Left lung (tissue), 10 donors: ENCODE results near the gene ACKR1. TPM values are rescaled to one million over a fixed set of nuclear protein-coding genes. Genes with fewer than 3 reads are reported as not detected.

Source experiments
- ATAC-seq: fragments of 200-7000 bp; cut with Tn5 transposase; one replicate; pipeline ENCODE4 v1.9.1; 2020; ENCODE audit warnings: moderate library complexity
- DNase-seq, 4 donors: peaks; one replicate each; pipeline ENCODE4 v3.0.0-alpha.2; 2013 to 2020
- H3K27ac ChIP-seq, 2 donors: fragments of 200-600 bp; sonication (generic) in 1 of 2; one replicate each; pipeline versions ENCODE4 v1.5.0 to v1.8.0; 2020 to 2021
- H3K27me3 ChIP-seq, 2 donors: fragments of 200-600 bp; sonication (generic) in 1 of 2; one replicate each; pipeline versions ENCODE4 v1.5.0 to v1.8.0; 2020 to 2021
- H3K36me3 ChIP-seq, 2 donors: fragments of 200-600 bp; sonication (generic) in 1 of 2; one replicate each; pipeline versions ENCODE4 v1.5.0 to v1.8.0; 2020 to 2021
- H3K4me1 ChIP-seq, 2 donors: fragments of 200-600 bp; one replicate each; pipeline ENCODE4 v1.8.0; 2021
- H3K4me3 ChIP-seq, 2 donors: fragments of 200-600 bp; sonication (generic) in 1 of 2; one replicate each; pipeline versions ENCODE4 v1.5.0 to v1.8.0; 2020 to 2021; ENCODE audit warnings: mild to moderate bottlenecking in 1 of 2
- H3K9me3 ChIP-seq, 2 donors: fragments of 200-600 bp; sonication (generic) in 1 of 2; one replicate each; pipeline versions ENCODE4 v1.5.0 to v1.8.0; 2020 to 2021
- intact Hi-C, 2 donors: fragments of 100-400 bp; cut with DNase I; formaldehyde crosslinking; loops; one replicate each; pipeline versions ENCODE4 v1.11.2 to v1.14.2; 2022
- polyA plus RNA-seq, 6 donors: library from polyadenylated mRNA; unstranded; fragments of 120-200 nt; gene quantifications; one replicate each; pipeline ENCODE4 v1.2.1, GENCODE V29; 2013; ENCODE audit not compliant: insufficient read length in 6 of 6
- total RNA-seq, 2 donors: library from RNA; stranded (reverse); fragmentation: NEBNext Ultra II Directional; extraction: Animal tissue kit (Norgen Biotek cat#: 25700); gene quantifications; one replicate each; pipeline ENCODE4 v1.2.1, GENCODE V29; 2021
- TF ChIP-seq, protein P1 (sequence below), 2 donors: fragments of 200-600 bp; sonication (generic) in 1 of 2; IDR thresholded peaks; one replicate each; pipeline versions ENCODE4 v1.5.0 to v1.8.0; 2021; ENCODE audit warnings: antibody characterized with exemption in 2 of 2
- donor health status: DM: no; HTN: yes; CAD: no.
- donor health status: DM: no; HTN: no; CAD: no.

The ACKR1 gene
- total and polyA plus RNA-seq, 8 donors: 3.6 to 65.3 (median 4.8) TPM

DNA sequence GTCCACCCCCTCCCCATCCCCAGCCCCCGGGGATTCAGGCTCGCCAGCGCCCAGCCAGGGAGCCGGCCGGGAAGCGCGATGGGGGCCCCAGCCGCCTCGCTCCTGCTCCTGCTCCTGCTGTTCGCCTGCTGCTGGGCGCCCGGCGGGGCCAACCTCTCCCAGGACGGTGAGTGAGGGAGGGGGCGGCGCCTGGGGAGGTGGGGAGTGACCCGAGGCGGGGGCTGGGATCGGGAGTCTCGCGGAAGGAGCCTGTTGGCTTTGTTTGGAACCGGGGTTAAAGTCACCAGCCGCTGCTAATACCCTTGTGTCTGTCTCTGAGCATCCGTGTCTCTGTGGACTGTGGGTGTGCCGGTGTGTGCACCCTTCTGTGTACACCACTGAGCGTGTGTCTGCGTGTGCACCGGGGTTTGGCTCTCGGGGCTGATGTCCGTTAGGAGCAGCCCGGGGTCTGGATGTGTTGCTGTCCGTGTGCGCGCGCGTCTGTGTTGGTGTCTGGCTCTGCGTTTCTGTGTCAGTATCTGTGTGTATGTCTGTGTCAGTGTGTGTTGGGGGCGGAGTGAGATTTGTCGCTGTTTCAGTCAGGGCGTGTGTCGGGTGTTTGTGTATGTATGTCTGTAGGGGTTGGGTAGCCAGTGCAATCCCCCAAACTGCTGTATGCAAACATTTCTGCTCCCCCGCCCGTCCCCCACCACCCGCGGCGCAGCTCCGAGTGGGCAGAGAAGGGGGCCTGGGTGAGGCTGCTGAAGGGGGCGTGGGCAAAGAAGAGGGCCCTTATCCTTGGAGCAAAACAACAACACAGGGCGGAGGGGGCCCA is 32.8 kb upstream of the ACKR1 start:
- TF ChIP-seq, protein P1, sequence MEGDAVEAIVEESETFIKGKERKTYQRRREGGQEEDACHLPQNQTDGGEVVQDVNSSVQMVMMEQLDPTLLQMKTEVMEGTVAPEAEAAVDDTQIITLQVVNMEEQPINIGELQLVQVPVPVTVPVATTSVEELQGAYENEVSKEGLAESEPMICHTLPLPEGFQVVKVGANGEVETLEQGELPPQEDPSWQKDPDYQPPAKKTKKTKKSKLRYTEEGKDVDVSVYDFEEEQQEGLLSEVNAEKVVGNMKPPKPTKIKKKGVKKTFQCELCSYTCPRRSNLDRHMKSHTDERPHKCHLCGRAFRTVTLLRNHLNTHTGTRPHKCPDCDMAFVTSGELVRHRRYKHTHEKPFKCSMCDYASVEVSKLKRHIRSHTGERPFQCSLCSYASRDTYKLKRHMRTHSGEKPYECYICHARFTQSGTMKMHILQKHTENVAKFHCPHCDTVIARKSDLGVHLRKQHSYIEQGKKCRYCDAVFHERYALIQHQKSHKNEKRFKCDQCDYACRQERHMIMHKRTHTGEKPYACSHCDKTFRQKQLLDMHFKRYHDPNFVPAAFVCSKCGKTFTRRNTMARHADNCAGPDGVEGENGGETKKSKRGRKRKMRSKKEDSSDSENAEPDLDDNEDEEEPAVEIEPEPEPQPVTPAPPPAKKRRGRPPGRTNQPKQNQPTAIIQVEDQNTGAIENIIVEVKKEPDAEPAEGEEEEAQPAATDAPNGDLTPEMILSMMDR (IDR thresholded peaks at IDR 0.05): no peak
- Histone ChIP-seq H3K27ac (no peak overlapping the region), H3K4me3 (no peak overlapping the region), H3K27me3 (peaks cover 41 to 89% of the 10 kb centered on the region in 2 donors), H3K4me1 (peaks cover 0 to 12% of the 10 kb centered on the region in 2 donors), H3K36me3 (no peaks in the 10 kb centered on the region), H3K9me3 (no peaks in the 10 kb centered on the region)
- DNase-seq (peak in 1 of 4 donors; percentile 76), ATAC-seq (peak; percentile 25)
- intact Hi-C loops: no loop called here

DNA sequence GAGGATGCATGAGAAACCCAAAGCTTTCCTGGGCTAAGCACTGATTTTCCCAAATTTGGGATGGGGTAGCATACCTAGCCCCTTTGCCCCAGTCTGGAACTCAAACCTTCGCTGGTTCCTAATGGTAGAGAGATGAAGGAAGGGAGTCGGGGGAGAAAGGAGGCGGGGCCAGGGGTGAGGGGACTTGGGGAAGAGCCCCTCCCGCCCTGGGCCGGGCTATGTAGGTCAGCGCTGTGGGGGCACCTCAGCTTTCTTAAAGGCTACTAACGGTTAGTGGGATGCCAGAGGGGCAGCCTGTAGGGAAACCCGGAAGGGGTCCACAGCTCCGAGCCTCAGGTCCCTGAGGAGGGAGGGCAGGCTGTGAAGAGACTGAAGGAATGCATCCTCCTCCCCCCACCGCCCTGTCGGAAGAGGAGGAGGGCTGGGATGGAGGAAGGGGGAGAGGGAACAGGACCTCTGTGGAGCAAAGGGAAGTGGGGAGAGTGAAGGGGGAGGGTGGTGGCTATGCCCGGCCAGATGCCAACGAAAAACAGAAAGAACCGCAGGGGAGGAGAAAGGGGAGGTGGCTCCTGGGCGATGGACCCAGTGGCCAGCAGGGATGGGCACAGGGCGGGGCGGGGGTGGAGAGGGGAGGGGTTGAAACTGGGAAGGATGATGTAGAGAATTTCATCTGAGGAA is 31.9 kb upstream of the ACKR1 start:
- intact Hi-C loops: no loop called here
- ATAC-seq: no peak
- no peaks in the 10 kb centered on the region for H3K36me3 ChIP-seq
- peaks cover 0 to 12% of the 10 kb centered on the region in 2 donors for H3K4me1 ChIP-seq
- H3K27me3 ChIP-seq: peaks cover 41 to 82% of the 10 kb centered on the region in 2 donors
- H3K27ac ChIP-seq: no peak overlapping the region
- no peaks in the 10 kb centered on the region for H3K9me3 ChIP-seq
- TF ChIP-seq, protein P1 (IDR thresholded peaks at IDR 0.05): no peak
- H3K4me3 ChIP-seq: no peak overlapping the region
- no peak for DNase-seq

DNA sequence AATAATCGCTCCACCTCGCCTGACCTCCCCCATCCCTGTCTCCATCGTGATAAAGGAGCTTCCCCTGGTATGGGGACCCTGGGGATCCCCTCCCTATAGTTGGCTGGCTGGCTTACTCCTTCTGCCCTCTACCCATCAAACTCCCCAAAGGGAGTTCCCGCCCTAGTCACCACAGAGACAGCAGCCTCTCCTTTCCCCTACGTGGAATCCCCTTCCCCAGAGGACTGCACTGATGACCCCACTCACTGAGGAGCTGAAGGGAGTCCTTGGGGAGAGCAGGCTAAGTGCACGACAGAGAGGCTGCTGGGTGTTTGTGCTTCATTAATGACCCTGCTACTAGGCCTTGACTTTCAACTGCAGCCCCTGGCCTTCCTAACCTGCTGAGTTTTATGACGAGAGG is 31.4 kb upstream of the ACKR1 start:
- no peak overlapping the region for H3K27ac ChIP-seq
- H3K27me3 ChIP-seq: peaks cover 41 to 76% of the 10 kb centered on the region in 2 donors
- TF ChIP-seq, protein P1 (IDR thresholded peaks at IDR 0.05): no peak
- intact Hi-C loops: no loop called here
- DNase-seq (no peak), ATAC-seq (no peak)
- H3K36me3 ChIP-seq: no peaks in the 10 kb centered on the region
- peaks cover 0 to 12% of the 10 kb centered on the region in 2 donors for H3K4me1 ChIP-seq
- no peak overlapping the region for H3K4me3 ChIP-seq
- H3K9me3 ChIP-seq: no peaks in the 10 kb centered on the region

DNA sequence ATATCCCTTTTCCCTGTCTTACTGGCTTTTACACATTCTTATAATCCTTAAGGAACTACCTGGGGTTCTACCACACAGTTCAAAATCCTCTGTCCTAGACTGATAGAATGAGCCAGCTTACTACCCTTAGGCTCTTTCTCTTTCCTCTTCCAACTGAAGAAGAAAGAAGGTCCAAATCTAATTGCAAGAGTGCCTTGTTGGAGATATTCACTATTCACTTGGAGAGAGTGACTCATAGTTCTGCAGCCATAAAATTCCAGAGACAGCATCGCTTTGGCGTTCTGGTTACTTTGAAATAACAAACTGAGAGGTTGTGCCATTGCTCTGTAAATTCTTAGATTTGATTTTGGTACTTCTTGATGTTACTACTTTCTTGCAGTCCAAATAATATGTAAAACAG is 29.1 kb upstream of the ACKR1 start:
- Histone ChIP-seq H3K4me1 (peaks cover 0 to 12% of the 10 kb centered on the region in 2 donors), H3K27me3 (peaks cover 29 to 62% of the 10 kb centered on the region in 2 donors), H3K4me3 (no peak overlapping the region), H3K27ac (no peak overlapping the region), H3K9me3 (no peaks in the 10 kb centered on the region), H3K36me3 (no peaks in the 10 kb centered on the region)
- no peak for DNase-seq
- intact Hi-C loops: no loop called here
- TF ChIP-seq, protein P1 (IDR thresholded peaks at IDR 0.05): no peak
- ATAC-seq: no peak

DNA sequence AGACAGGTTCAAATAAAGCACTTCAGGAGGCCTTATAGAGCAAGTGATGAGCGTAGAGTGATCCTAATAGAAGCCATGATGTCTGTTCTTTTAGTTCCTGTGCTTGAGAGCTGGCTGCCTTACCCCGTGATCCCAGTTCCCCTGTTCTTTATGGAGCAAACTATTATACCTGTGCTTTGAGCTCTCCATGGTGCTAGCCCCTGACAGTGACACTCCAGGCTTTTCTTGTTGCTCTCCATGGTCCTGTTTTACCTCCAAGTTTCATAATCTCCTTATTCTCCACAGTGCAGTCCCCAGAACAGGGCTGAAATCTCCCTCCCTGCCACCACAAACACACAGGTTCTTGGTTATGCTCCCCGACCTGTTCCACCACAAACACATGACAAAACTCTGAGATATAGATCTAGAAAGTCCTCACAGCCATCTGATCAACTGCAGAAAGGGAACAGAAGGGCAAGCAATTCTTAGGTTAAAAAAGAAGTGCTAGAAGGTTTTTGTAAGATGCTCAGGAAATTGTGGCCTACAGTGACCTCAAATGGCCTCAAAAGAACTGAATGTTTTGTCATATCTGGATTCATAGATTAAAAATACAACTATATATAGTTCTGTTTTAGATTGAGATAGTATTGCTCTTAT is 27.3 kb upstream of the ACKR1 start:
- Histone ChIP-seq H3K36me3 (no peaks in the 10 kb centered on the region), H3K4me1 (peaks cover 0 to under 1% of the 10 kb centered on the region in 2 donors), H3K27me3 (peaks cover 12 to 55% of the 10 kb centered on the region in 2 donors), H3K27ac (no peak overlapping the region), H3K9me3 (no peaks in the 10 kb centered on the region), H3K4me3 (no peak overlapping the region)
- intact Hi-C loops: no loop called here
- DNase-seq (peak in 2 of 4 donors; percentile 64 to 83), ATAC-seq (peak; percentile 96)
- TF ChIP-seq, protein P1 (IDR thresholded peaks at IDR 0.05): no peak
